Measurements from ENCODE around the gene SUGCT.
A peak's percentile ranks its signal among the peaks of the same experiment; 100 is the strongest.

Gene SUGCT

DNA sequence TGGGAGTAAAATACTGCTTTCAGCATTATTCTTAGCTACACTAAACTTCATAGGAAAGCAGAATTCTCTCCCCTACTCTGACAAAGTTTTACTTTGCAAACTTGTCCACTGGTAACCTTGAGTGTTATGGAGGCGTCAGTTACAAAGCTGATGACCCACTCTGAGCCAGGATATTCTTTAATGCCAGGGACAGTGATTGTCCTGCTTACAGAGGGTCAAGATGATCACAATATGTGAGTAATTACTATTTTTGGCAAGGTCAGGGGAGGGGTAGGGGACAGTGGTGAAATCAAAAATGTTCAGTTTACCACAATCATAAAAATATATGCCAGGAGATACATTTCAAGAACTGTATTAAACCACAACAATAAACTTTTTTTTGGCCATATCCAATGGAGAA is 520.6 kb downstream of the SUGCT start:
- TF ChIP-seq, protein P1, sequence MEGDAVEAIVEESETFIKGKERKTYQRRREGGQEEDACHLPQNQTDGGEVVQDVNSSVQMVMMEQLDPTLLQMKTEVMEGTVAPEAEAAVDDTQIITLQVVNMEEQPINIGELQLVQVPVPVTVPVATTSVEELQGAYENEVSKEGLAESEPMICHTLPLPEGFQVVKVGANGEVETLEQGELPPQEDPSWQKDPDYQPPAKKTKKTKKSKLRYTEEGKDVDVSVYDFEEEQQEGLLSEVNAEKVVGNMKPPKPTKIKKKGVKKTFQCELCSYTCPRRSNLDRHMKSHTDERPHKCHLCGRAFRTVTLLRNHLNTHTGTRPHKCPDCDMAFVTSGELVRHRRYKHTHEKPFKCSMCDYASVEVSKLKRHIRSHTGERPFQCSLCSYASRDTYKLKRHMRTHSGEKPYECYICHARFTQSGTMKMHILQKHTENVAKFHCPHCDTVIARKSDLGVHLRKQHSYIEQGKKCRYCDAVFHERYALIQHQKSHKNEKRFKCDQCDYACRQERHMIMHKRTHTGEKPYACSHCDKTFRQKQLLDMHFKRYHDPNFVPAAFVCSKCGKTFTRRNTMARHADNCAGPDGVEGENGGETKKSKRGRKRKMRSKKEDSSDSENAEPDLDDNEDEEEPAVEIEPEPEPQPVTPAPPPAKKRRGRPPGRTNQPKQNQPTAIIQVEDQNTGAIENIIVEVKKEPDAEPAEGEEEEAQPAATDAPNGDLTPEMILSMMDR (IDR thresholded peaks at IDR 0.05; ENCODE audit: unreplicated experiment in 3 of 3) = no peak
- Mint-ChIP-seq H3K27me3 (ENCODE audit: low read depth) (peaks cover 3% of the 10 kb centered on the region), H3K36me3 (ENCODE audit: low read depth) (no peaks in the 10 kb centered on the region), H3K4me3 (no peak overlapping the region), H3K9me3 (peaks cover 3% of the 10 kb centered on the region), H3K27ac (peak overlapping the region in 1 of 3 experiments; percentile 63), H3K4me1 (peaks cover 15% of the 10 kb centered on the region)

DNA sequence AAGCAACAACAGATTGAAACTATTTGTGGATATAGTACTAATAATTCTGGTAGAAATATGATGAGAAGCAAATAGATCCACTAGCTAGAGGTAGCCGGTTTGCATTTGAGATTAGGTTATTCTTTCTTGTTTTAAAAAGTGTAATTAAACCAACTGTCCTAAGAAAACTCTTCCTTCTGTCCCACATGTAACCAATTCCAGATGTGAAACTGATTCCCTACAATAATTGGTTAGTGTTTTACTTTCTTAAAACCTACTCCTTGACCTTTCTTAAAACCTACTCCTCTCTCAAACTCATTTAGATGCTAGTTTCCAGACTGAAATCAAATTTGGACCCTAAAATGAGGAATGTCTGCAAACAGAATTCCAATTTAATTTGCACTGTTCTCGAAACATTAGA is 521.5 kb downstream of the SUGCT start:
- Mint-ChIP-seq H3K27ac (peak overlapping the region; percentile 6 to 47 (median 33)), H3K4me1 (peaks cover 17% of the 10 kb centered on the region), H3K36me3 (ENCODE audit: low read depth) (no peaks in the 10 kb centered on the region), H3K27me3 (ENCODE audit: low read depth) (peaks cover 3% of the 10 kb centered on the region), H3K9me3 (peaks cover 3% of the 10 kb centered on the region), H3K4me3 (no peak overlapping the region)
- TF ChIP-seq, protein P1 (IDR thresholded peaks at IDR 0.05; ENCODE audit: unreplicated experiment in 3 of 3) = no peak

DNA sequence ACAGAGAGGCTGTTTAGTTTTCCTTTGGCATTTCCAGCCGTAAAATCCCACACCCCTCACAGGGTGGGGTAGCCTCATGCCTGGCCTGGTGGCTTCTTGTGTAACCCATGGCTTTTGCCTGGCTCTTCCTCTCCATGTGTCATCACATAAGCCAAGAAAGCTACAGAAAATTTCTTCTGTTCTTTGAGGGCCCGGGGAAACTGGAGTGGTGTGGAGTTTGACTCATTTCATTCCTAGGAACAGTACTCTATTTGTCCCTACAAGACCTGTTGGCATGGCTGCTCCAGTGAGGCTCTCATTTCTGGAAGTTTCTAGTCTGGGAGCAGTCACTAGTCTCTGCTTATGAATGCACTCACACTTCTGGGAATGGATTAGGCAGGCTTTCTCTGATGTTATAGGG is 523.9 kb downstream of the SUGCT start:
- Mint-ChIP-seq H3K27ac (no peak overlapping the region), H3K27me3 (ENCODE audit: low read depth) (no peaks in the 10 kb centered on the region), H3K4me3 (no peak overlapping the region), H3K4me1 (peaks cover 27% of the 10 kb centered on the region), H3K9me3 (peaks cover 3% of the 10 kb centered on the region), H3K36me3 (ENCODE audit: low read depth) (no peaks in the 10 kb centered on the region)
- TF ChIP-seq, protein P1 (IDR thresholded peaks at IDR 0.05; ENCODE audit: unreplicated experiment in 3 of 3) = no peak

DNA sequence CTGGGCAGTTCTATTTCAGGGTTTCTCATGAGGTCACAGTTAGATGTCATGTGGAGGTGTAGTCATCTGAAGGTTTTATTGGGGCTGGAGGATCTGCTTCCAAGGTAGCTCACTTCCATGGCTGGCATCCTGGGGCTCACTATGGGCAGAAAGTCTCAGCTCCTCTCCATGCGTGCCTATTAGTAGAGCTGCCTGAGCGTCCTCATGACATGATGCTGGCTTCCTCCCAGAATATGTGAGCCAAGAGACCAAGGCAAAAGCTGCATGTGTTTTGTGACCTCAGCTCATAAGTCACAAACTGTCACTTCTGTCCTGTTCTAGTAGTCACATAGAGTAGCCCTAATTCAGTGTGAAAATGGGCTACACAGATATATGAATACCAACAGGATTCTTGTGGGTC is 524.4 kb downstream of the SUGCT start:
- Mint-ChIP-seq H3K27me3 (ENCODE audit: low read depth) (no peaks in the 10 kb centered on the region), H3K27ac (no peak overlapping the region), H3K9me3 (peaks cover 3% of the 10 kb centered on the region), H3K4me3 (no peak overlapping the region), H3K36me3 (ENCODE audit: low read depth) (no peaks in the 10 kb centered on the region), H3K4me1 (peaks cover 27% of the 10 kb centered on the region)
- TF ChIP-seq, protein P1 (IDR thresholded peaks at IDR 0.05; ENCODE audit: unreplicated experiment in 3 of 3) = no peak

DNA sequence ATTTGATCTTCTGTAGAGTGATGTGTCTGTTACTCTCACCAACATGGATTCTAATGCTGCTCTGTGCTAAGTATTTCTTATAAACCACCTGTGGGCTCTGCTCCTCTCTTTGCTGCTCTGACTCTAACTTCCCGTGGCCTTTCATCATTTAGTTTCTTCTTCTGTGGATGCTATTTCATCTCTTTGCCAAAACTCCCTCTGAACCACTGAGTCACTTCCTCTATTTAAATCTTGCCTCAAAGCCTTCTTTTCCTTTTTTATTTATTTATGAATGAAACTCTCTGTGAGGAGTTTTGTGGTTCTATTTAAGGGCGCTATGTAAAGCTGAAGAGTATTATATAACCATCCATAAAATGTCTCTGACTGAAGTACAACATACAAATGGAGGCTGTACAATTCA is 538.5 kb downstream of the SUGCT start:
- Mint-ChIP-seq H3K4me1 (no peaks in the 10 kb centered on the region), H3K36me3 (ENCODE audit: low read depth) (no peaks in the 10 kb centered on the region), H3K27me3 (ENCODE audit: low read depth) (no peaks in the 10 kb centered on the region), H3K27ac (peak overlapping the region in 1 of 3 experiments; percentile 18), H3K9me3 (no peaks in the 10 kb centered on the region), H3K4me3 (no peak overlapping the region)
- TF ChIP-seq, protein P1 (IDR thresholded peaks at IDR 0.05; ENCODE audit: unreplicated experiment in 3 of 3) = no peak

DNA sequence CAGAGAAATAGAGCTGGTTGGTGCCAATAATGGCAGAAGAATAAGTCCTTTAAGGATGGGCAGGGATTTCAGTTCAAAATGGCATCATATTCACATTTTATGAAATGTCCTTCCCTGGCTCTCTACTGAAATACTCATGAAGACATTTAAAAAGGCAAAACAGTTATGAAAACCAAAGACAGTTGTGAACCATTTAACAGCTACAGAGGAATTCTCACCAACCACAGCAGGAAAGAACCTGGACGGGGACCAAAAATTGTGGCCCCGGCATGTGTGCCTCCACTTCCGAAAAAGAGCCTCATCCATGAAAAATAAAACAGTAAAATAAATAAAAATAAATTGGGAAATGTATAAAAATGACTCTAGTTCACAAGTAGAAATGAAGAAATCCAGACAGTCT is 539.5 kb downstream of the SUGCT start:
- H3K36me3 Mint-ChIP-seq (ENCODE audit: low read depth) = no peaks in the 10 kb centered on the region
- no peaks in the 10 kb centered on the region for H3K4me1 Mint-ChIP-seq
- no peak overlapping the region for H3K4me3 Mint-ChIP-seq
- no peaks in the 10 kb centered on the region for H3K9me3 Mint-ChIP-seq
- H3K27ac Mint-ChIP-seq = no peak overlapping the region
- H3K27me3 Mint-ChIP-seq (ENCODE audit: low read depth) = no peaks in the 10 kb centered on the region
- TF ChIP-seq, protein P1 (IDR thresholded peaks at IDR 0.05; ENCODE audit: unreplicated experiment in 3 of 3) = no peak
